Loucy (cell line): Measurements from ENCODE around the gene ANKRD6.

ENCODE experiments used
- H2AFZ ChIP-seq: fragments of 200-600 bp; sonication (generic); 2 replicates; pipeline ENCODE4 v1.6.0; 2016; ENCODE audit warnings: antibody characterized with exemption, mild to moderate bottlenecking, low read length, moderate library complexity
- H3F3A ChIP-seq: fragments of 200-600 bp; 2 replicates; pipeline ENCODE4 v1.6.0; 2016; ENCODE audit warnings: antibody characterized with exemption, low read depth, mild to moderate bottlenecking
- H3K27me3 ChIP-seq: fragments of 200-600 bp; sonication (generic); 2 replicates; pipeline ENCODE4 v1.6.1; 2014; ENCODE audit warnings: low read length, mild to moderate bottlenecking; ENCODE audit not compliant: insufficient read depth, poor library complexity, severe bottlenecking
- H3K36me3 ChIP-seq: fragments of 200-600 bp; sonication (generic); 2 replicates; pipeline ENCODE4 v1.6.1; 2016; ENCODE audit warnings: low read length; ENCODE audit not compliant: insufficient read depth
- H3K4me1 ChIP-seq: fragments of 200-600 bp; sonication (generic); 2 replicates; pipeline ENCODE4 v1.5.1; 2014; ENCODE audit warnings: low read length, mild to moderate bottlenecking; ENCODE audit not compliant: insufficient read depth, poor library complexity, severe bottlenecking
- H3K4me2 ChIP-seq: fragments of 200-600 bp; sonication (generic); 2 replicates; pipeline ENCODE4 v1.6.0; 2014; ENCODE audit warnings: antibody characterized with exemption, low read length, low read depth, mild to moderate bottlenecking; ENCODE audit not compliant: poor library complexity, severe bottlenecking
- H3K4me3 ChIP-seq: fragments of 200-600 bp; sonication (generic); 2 replicates; pipeline ENCODE4 v1.5.1; 2014; ENCODE audit warnings: low read length, mild to moderate bottlenecking, mixed read lengths; ENCODE audit not compliant: poor library complexity, severe bottlenecking
- H3K79me2 ChIP-seq: fragments of 200-600 bp; sonication (generic); 2 replicates; pipeline ENCODE4 v1.6.1; 2014; ENCODE audit warnings: low read length; ENCODE audit not compliant: insufficient read depth
- H3K9ac ChIP-seq: fragments of 200-600 bp; sonication (generic); 2 replicates; pipeline ENCODE4 v1.6.0; 2014; ENCODE audit warnings: mild to moderate bottlenecking, low read depth, low read length, moderate library complexity; ENCODE audit not compliant: poor library complexity, severe bottlenecking
- H3K9me2 ChIP-seq: fragments of 200-600 bp; sonication (generic); replicated peaks from 2 replicates; pipeline ENCODE4 v1.6.1; 2016; ENCODE audit warnings: low read depth, low read length, mixed read lengths
- H3K9me3 ChIP-seq: fragments of 200-600 bp; sonication (generic); 2 replicates; pipeline ENCODE4 v1.6.1; 2014; ENCODE audit warnings: mild to moderate bottlenecking, antibody characterized with exemption, low read length, low read depth; ENCODE audit not compliant: insufficient read depth
- H4K20me1 ChIP-seq: fragments of 200-600 bp; sonication (generic); 2 replicates; pipeline ENCODE4 v1.6.0; 2014; ENCODE audit warnings: antibody characterized with exemption, low read length, mild to moderate bottlenecking; ENCODE audit not compliant: insufficient read depth, poor library complexity, severe bottlenecking
- CTCF ChIP-seq: fragments of 200-600 bp; sonication (generic); conservative IDR thresholded peaks from 2 replicates; pipeline ENCODE4 v1.5.1; 2014; ENCODE audit warnings: mild to moderate bottlenecking, antibody characterized with exemption, low read length
- EZH2phosphoT487 ChIP-seq: fragments of 200-600 bp; IDR thresholded peaks from 2 replicates; pipeline ENCODE4 v1.6.1; 2018; ENCODE audit warnings: antibody characterized with exemption, mild to moderate bottlenecking, moderate library complexity, borderline replicate concordance

Gene ANKRD6

GRCh38 chr6:89483111-89483720 is 50.3 kb downstream of the ANKRD6 start:
- H2AFZ ChIP-seq: no peak overlapping the region
- H3K4me1 ChIP-seq: no peaks in the 10 kb centered on the region
- H3K27me3 ChIP-seq: no peaks in the 10 kb centered on the region
- H3K36me3 ChIP-seq: no peaks in the 10 kb centered on the region
- no peak overlapping the region for H3K4me2 ChIP-seq
- TF ChIP-seq EZH2phosphoT487: no peak
- TF ChIP-seq CTCF: no peak
- no peak overlapping the region for H3K4me3 ChIP-seq
- no peaks in the 10 kb centered on the region for H3K9me2 ChIP-seq
- no peaks in the 10 kb centered on the region for H3K9me3 ChIP-seq
- H3K9ac ChIP-seq: no peak overlapping the region
- no peaks in the 10 kb centered on the region for H3K79me2 ChIP-seq
- H3F3A ChIP-seq: no peaks in the 10 kb centered on the region
- H4K20me1 ChIP-seq: no peaks in the 10 kb centered on the region

GRCh38 chr6:89485320-89485719 is 52.4 kb downstream of the ANKRD6 start:
- Histone ChIP-seq H3K4me1 (no peaks in the 10 kb centered on the region), H4K20me1 (no peaks in the 10 kb centered on the region)
- TF ChIP-seq EZH2phosphoT487 (no peak), CTCF (no peak)

GRCh38 chr6:89487864-89488263 is 54.9 kb downstream of the ANKRD6 start:
- H3K4me3 ChIP-seq: no peak overlapping the region
- no peaks in the 10 kb centered on the region for H4K20me1 ChIP-seq
- TF ChIP-seq EZH2phosphoT487 (no peak), CTCF (no peak)
- H3K9ac ChIP-seq: no peak overlapping the region
- H3K4me1 ChIP-seq: no peaks in the 10 kb centered on the region
- H3F3A ChIP-seq: no peaks in the 10 kb centered on the region
- H3K9me3 ChIP-seq: no peaks in the 10 kb centered on the region
- H3K36me3 ChIP-seq: no peaks in the 10 kb centered on the region
- no peaks in the 10 kb centered on the region for H3K9me2 ChIP-seq
- H3K79me2 ChIP-seq: no peaks in the 10 kb centered on the region
- H3K27me3 ChIP-seq: no peaks in the 10 kb centered on the region
- H2AFZ ChIP-seq: no peak overlapping the region
- no peak overlapping the region for H3K4me2 ChIP-seq

More at GRCh38 chr6:89485320-89485719, 52.4 kb downstream of the ANKRD6 start:
- no peak overlapping the region for H2AFZ ChIP-seq
- no peak overlapping the region for H3K9ac ChIP-seq
- H3K36me3 ChIP-seq: no peaks in the 10 kb centered on the region
- no peaks in the 10 kb centered on the region for H3F3A ChIP-seq
- H3K4me2 ChIP-seq: no peak overlapping the region
- H3K79me2 ChIP-seq: no peaks in the 10 kb centered on the region
- H3K27me3 ChIP-seq: no peaks in the 10 kb centered on the region
- no peaks in the 10 kb centered on the region for H3K9me3 ChIP-seq
- no peak overlapping the region for H3K4me3 ChIP-seq
- H3K9me2 ChIP-seq: no peaks in the 10 kb centered on the region
